GM18498 (cell line): Measurements from ENCODE around the gene OR10G8.

Experiments
- ATAC-seq: cut with Tn5 transposase; IDR thresholded peaks from one replicate; pipeline ENCODE4 v1.9.1; 2021; ENCODE audit warnings: mild to moderate bottlenecking, moderate library complexity; ENCODE audit not compliant: unreplicated experiment

Gene OR10G8

DNA sequence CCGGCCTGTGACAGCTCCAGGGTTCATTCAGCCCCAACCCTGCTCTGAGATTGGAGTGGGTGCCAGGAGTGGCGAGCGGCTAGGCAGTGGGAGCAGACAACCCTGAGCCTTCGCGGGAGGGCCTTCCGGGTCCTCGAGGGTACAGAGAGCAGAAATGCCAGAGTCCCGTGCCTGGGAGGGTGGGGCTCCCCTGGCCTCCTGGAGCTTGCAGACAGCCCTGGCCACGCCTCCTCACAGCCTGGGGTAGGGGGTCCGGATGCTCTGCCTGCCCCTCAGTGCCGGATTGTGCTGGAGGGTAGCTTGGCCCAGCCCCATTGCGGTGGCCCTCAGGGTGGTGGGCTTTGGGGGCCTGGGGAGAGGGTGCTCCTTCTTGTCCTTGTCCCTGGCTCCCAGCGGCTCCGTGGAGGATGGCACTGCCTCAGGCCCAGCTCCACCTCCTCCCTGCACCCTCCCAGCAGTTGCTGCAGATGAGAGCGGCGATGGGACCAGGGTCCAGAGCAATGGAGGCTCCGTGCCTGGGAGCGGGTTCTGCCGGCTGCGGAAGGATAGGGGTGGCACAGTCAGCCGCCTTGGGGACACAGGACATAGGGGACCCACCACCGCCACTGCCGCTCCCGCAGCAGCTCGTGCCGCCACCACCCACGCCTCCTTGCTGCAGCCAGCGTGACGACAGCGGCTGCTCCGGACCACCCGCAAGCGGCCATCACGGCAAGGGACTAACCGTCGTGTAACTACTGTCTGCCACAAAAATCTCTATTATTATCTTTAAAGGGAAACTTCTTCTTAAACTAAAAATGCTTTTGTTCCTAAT is 49.4 kb downstream of the OR10G8 start:
- ATAC-seq: peak; percentile 82

- no peak for ATAC-seq
Measured at GRCh38 chr11:124077266-124077665, 50.7 kb downstream of the OR10G8 start.

- no peak for ATAC-seq
Measured at GRCh38 chr11:124078591-124078990, 52.0 kb downstream of the OR10G8 start.

GRCh38 chr11:124079631-124080326 is 53.2 kb downstream of the OR10G8 start:
- ATAC-seq: no peak
